LHCN-M2 (cell line): ENCODE measurements around the gene DPY19L1. TPM values are rescaled to one million over a fixed set of nuclear protein-coding genes. Genes with fewer than 3 reads are reported as not detected.
A peak's percentile ranks its signal among the peaks of the same experiment; 100 is the strongest.
"Not testable (repeated sequence)": the region's sequence is repeated elsewhere in the genome, so short reads cannot be mapped to it uniquely, and the experiment has no call there.

Experiments
- DNase-seq: peaks from one replicate; pipeline ENCODE4 v3.0.0-alpha.2; 2012; ENCODE audit warnings: low read depth
- total RNA-seq: library from RNA; depleted of rRNA; stranded (reverse); fragments of >200 nt; gene quantifications from 2 replicates; pipeline ENCODE4 v1.2.3, GENCODE V29; 2014

Gene DPY19L1
- total RNA-seq, 1 experiment from 2014 or later, result 81.7 TPM

DNA sequence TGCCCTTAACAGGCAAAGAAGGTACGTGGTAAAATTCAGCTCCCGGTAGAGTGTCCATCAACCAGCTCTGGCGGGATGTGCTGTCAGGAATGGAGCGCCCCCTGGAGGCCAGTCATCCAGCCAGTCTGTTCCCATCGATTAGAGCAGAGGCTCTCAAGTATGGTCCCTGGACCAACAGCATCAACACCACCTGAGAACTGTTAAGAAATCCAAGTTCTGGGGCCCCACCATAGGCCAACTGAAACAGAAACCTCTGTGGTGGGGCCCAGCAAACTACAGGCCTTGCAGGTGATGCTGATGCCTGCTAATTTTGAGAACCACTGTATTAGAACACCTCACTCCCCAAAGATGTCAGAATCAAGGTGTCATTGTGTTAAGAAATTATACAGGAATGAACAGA is 109.2 kb downstream of the DPY19L1 start:
- DNase-seq, result peak; percentile 48

DNA sequence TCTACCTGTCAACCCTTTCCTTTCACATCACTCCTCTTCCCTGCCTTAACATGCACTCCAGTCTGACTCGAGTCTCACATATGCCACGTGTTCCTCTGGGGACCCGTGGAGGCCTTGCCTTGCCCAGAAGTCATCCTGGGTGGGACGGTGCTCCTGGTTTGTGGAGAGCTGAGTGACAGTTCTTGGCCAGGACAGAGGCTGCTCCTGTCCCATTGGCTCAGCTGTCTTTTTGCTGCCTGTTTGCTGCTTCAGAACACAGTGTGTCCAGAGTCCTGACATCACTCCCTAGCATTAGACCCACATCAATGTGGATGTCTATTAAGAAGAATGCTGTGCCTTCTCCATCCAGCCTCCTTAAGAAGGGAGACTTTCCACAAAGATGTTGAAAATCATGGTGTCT is 116.8 kb downstream of the DPY19L1 start:
- DNase-seq, result not testable (repeated sequence)

DNA sequence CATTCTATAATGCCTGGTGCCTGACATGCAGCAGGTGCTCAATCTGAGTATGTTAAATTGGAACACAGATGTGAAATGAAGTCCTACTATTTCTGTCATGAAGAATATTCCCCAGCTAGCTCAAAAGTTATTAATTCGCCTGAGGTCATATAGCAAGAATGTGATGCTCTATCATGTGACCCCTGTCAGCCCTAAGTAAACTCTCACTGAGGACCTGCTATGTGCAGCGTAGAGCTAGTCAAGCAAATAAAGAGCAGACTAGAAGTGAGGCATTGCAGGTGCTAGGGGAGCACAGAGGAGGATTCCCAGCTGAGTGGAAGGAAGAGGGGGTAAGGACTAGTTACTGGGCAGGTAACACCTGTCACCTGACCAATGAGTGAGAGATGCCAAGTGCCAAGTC is 118.2 kb downstream of the DPY19L1 start:
- not testable (repeated sequence) for DNase-seq

DNA sequence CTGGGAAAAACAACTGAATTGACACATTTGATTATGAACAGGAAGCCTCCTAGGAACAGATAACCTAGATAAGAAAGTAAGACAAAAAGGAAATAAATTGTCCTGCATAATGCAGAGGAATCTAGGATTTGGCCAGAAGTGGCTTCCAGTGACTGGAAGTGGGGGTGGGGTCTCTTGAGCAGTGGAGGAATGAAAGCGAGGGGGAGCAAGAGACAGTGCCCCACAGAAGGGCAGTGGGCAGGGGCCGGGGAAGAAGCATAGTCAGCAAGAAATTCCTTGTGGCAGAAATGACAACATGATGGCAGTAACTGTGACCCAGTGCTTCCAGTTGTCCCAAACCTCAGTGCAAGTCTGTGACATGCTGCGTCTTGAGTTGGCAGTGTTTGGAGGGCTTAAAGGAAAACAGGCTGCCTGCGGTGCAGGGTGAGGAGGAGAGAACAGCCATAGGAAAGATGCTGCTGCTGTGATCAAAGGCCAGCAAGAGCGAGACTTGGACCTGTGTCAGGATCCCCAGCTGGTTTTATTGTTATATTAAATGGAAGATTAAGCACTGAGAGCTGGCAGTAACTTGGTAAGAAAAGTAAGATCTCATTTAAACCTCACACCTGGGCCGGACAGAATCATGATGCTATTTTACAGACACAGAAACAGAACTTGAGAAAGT is 119.0 kb downstream of the DPY19L1 start:
- DNase-seq, result not testable (repeated sequence)

DNA sequence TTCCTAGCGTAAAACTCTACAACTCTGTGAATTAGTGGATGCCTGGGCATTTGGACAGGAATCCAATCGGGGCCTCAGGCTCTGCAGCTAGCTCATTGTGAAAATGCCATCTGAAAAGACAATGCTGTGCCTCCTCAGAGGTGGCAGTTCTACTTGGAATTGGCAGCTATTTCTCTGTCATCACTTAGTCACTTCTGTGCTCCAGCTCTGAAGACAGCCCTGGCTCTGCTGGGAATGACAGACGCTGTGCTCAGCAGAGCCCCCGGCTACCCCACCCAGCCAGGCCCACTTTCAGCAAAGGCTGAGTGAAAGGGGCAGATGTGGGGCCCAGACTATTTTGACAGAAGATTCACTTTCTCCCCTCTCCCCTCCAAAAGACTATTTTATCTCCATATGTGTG is 119.8 kb downstream of the DPY19L1 start:
- DNase-seq, result not testable (repeated sequence)

DNA sequence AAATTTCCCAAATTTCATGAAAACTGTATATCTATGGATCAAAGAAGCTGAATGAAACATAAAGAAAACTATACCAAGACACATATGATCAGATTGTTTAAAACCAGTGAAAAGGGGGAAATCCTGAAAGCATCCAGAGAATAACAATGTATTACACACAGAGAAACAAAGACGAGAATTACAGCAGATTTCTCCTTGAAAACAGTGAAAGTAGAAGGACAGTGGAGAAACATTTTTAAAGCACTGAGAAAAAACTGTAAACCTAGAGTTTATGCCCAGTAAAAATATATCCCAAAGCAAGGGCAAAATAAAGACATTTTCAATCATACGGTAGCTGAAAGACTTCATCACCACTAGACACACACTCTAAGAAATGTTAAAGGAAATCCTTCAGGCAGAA is 121.0 kb downstream of the DPY19L1 start:
- no peak for DNase-seq

DNA sequence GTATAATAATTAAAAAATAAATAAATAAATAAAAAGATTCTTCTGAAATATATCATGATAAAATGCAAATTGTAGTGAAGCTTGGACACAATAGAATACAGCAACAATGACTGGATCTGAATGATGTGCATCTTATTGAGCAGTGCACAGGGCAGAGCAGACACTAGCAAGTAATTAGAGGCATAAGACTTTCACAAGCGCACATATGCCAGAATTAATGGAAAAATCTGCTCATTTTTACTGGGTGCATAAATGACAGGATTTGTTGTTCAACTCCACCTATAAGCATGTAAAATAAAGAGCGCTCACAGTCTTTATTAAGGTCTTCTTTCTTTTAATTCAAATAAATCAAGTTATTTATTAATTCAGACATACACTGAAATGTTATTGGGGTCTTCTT is 125.0 kb downstream of the DPY19L1 start:
- no peak for DNase-seq

DNA sequence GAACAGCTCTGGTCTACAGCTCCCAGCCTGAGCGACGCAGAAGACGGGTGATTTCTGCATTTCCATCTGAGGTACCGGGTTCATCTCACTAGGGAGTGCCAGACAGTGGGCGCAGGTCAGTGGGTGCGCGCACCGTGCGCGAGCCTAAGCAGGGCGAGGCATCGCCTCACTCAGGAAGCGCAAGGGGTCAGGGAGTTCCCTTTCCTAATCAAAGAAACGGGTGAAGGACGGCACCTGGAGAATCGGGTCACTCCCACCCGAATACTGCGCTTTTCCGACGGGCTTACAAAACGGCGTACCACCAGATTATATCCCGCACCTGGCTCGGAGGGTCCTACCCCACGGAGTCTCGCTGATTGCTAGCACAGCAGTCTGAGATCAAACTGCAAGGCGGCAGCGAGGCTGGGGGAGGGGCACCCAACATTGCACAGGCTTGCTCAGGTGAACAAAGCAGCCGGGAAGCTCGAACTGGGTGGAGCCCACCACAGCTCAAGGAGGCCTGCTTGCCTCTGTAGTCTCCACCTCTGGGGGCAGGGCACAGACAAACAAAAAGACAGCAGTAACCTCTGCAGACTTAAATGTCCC is 130.9 kb downstream of the DPY19L1 start:
- not testable (repeated sequence) for DNase-seq

DNA sequence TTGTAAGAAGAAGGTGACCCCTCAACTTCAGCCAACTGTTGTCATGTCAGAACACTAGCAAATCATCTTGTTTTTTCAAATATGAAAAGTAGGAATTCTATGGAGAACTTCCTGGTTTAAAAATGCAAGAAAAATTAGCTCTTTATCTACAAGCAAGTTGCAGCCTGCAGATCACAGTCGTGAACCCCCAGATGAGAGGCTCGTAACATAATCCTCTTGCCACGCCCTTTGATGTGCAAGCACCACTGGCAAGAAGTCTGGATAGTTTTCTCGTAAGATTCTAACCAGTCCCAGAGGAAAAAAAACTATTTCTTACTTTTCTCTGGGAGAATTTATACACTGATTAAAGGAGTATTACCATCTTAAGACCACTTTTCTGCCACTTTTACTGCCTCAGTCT is 132.3 kb downstream of the DPY19L1 start:
- DNase-seq, result peak; percentile 5

DNA sequence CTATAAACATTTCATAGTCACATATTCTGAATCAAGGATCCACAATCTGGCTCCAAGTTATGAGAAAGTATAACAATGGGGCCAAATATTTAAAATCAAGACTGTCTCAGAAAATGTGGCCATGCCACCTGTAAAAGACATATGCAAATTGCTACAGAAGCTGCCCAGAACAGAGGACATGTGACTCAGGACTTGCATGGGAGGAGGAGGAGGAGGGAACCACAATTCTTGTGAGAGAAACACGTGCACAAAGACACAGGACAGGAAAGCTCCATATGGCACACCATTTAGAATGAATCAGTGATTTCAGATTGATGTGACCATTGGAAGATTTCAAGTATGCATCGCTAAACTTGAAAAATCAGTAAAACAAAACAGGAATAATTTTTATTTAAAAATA is 133.4 kb downstream of the DPY19L1 start:
- not testable (repeated sequence) for DNase-seq

DNA sequence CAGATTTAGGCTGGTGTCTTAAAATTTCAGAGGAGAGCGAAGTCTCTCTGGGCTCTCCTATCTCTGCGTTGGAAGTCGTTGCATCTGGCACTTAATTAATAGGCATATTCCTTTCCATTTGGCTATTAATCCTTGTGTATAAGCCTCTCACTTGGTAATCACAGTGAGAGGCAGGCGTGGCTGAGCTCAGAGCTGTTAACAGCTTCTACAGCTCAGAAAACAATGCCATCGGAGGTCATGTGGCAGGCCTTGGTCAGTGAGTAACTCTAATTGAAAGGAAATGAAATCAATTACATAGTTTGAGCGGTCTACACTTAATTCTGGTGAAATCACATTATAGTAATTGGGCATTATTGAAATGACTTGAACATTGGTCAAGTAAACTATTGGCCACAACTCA is 135.1 kb downstream of the DPY19L1 start:
- DNase-seq, result no peak

DNA sequence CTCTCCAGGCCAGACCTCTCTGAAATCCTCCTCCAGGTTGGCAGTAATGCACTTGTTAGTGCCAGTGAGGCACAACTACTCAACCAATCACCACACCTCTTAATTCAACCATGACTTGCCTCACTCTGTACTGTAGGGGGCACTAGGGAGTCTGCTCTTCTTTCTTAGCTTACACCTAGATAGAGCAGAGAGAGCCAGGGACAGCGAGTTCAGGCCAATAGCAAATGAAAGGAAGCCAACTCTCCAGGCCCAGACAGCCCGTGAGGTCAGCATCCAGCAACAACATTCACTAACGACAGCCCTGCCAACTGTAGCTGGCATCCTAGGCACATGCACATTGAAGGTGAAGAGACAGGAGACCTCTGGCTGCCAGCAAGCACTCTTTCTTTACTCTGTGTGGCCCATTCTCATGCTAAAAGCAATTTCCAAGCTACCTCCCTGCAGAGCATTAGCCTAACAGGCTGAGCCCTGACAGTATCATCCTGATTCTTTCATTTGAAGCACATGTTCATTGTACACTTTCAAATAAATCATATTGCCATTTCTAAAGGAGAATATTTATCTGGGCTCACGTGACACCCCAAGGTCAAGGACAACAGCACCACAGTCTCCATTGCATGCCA is 136.3 kb downstream of the DPY19L1 start:
- no peak for DNase-seq

DNA sequence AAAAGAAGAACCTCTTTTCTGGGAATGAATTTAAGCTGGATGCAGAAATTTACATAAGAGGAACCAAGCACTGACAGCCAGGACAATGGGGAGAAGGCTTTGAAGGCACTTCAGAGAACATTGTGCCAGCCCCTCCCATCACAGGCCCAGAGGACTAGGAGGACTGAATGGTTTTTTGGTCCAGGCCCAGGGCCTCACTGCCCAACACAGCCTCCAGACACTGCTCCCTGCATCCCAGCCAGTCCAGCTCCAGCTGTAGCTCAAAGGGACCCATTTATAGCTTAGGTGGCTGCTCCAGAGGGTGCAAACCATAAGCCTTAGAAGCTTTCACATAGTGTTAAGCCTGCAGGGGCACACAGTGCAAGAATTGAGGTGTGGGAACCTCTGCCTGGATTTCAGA is 142.1 kb downstream of the DPY19L1 start:
- no peak for DNase-seq

DNA sequence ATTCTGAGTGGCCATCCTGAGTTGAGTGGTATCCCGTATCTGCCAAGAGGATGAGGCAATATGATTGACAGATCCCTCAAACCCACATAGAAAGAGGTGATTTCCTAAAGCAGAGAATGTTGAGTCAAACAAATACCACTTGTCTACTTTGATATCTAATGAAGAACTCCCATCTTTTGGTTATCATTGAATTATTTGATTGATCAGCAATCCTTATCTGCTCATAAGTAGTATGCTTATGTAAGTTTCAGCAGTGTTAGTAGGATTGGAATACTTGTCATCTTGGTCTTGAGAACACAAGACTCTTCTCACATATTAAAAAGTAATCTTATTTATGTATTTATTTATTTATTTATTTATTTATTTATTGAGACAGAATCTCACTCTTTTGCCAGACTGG is 147.3 kb downstream of the DPY19L1 start:
- no peak for DNase-seq

DNA sequence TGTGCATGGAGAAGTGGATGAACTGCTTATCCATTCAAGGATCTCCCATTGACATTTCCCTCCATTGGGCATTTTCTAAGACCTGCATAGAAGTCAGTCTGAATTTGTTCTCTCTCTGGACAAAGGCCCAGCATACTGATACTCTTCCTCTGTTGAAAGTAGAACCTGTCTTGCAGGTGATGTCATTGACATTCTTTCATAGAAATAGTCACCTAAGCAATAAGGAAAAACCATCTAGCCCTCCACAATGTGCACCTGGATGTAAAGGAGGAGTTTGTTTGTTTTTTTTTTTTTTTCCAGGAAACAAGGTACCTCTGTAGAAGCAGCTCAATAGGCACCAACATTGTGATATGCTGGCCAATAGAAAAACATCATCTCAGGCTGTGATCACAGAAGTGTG is 150.4 kb downstream of the DPY19L1 start:
- DNase-seq, result no peak

DNA sequence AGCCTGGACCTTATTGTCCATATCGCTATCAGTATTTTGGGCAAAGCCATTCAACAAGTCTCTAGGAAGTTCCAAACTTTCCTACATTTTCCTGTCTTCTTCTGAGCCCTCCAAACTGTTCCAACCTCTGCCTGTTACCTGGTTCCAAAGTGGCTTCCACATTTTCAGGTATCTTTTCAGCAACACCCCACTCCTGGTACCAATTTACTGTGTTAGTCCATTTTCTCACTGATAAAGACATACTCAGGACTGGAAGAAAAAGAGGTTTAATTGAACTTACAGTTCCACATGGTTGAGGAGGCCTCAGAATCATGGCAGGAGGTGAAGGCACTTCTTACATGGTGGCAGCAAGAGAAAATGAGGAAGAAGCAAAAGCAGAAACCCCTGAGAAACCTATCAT is 153.4 kb downstream of the DPY19L1 start:
- DNase-seq, result not testable (repeated sequence)

DNA sequence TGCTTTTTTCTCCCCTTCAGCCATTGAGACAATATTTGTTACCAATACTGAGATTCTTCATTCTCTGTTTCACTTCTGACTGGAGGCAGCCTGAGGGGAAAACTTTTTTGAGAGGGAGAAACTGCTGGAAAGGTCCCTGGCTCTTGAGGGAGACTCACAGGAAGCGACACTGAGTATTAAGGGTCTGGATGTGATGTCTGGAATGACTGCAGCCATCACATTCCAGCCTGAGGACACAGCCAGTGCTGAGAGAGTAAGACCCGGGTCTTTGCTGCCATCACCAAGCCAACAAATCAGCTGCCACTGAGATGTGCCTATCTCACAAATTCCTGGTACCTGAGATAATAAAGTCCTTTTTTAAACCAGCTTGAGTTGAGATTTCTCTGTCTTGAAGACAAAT is 157.4 kb downstream of the DPY19L1 start:
- DNase-seq, result no peak

DNA sequence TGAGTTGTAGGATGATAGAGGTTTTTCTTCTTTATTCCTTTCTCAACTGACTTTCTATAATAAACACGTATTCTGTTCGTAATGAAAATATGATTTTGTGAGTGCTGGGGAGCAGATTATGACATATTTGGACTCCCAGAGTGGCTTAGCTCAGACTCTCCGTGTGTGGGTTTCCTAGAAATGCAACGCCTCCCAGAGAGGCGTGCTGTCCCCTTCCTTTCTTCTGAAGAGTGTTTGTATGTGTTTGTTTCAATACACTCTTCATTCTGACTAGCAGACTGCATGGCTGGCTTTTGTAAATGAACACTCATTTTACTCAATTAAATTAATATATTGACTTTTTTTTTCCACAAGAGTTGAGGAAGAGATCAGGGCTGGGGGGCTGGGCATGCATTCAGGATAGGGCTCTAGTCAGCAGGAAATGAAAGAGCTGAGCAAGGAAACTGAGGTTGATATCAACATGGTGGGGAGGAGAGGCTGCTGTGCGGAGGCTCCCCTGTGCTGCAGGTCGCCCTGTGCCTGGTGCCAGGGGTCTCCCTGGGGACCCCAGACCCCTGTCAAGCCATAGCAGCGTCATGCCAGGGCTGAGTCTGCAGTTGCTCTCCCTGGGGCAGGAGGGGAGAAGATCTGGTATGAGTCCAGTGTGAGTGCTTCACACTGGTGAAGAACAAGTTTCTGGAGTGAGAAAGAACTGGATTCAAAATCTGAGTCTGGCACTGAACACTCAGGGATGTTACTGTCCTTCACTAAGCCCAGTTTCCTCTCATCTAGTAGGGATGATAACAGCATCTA is 158.1 kb downstream of the DPY19L1 start:
- not testable (repeated sequence) for DNase-seq
